Endodermal cell (in vitro differentiated cells): ENCODE results near the gene ALOX5. TPM values are rescaled to one million over a fixed set of nuclear protein-coding genes. Genes with fewer than 3 reads are reported as not detected.
"Not testable (repeated sequence)": the region's sequence is repeated elsewhere in the genome, so short reads cannot be mapped to it uniquely, and the experiment has no call there.

ENCODE experiments used
- DNase-seq: peaks from one replicate; pipeline ENCODE4 v3.0.0-alpha.2; 2017
- H3K27ac ChIP-seq: 2 replicates; pipeline ENCODE4 v1.5.1; 2013; ENCODE audit warnings: mild to moderate bottlenecking, low read depth, low read length, moderate library complexity
- H3K27me3 ChIP-seq: 2 replicates; pipeline ENCODE4 v1.6.1; 2013; ENCODE audit warnings: mild to moderate bottlenecking, low read length, moderate library complexity; ENCODE audit not compliant: insufficient read depth, control insufficient read depth, poor library complexity, severe bottlenecking
- H3K36me3 ChIP-seq: 2 replicates; pipeline ENCODE4 v1.7.0; 2013; ENCODE audit warnings: mild to moderate bottlenecking, low read length, moderate library complexity; ENCODE audit not compliant: control insufficient read depth, insufficient read depth
- H3K4me1 ChIP-seq: one replicate; pipeline ENCODE4 v1.7.0; 2013; ENCODE audit warnings: low read length; ENCODE audit not compliant: control insufficient read depth, insufficient read depth
- H3K4me3 ChIP-seq: 2 replicates; pipeline ENCODE4 v1.5.1; 2013; ENCODE audit warnings: mild to moderate bottlenecking, low read length, moderate library complexity
- H3K9ac ChIP-seq: 2 replicates; pipeline ENCODE4 v1.6.1; 2013; ENCODE audit warnings: mild to moderate bottlenecking, low read length, moderate library complexity; ENCODE audit not compliant: poor library complexity, severe bottlenecking; ENCODE audit errors: extremely low read depth
- H3K9me3 ChIP-seq: 2 replicates; pipeline ENCODE4 v1.6.1; 2013; ENCODE audit warnings: mild to moderate bottlenecking, low read length, moderate library complexity; ENCODE audit not compliant: control insufficient read depth
- H3K27ac Mint-ChIP-seq: 2 replicates; pipeline ENCODE4 v1.8.0; 2020; ENCODE audit warnings: mixed read lengths
- H3K27me3 Mint-ChIP-seq: 2 replicates; pipeline ENCODE4 v1.8.0; 2021; ENCODE audit warnings: mild to moderate bottlenecking, mixed read lengths; ENCODE audit not compliant: insufficient read depth
- H3K36me3 Mint-ChIP-seq: 2 replicates; pipeline ENCODE4 v1.8.0; 2020; ENCODE audit warnings: low read depth, mixed read lengths
- H3K4me1 Mint-ChIP-seq: 2 replicates; pipeline ENCODE4 v1.8.0; 2020; ENCODE audit warnings: mixed read lengths
- H3K4me3 Mint-ChIP-seq: 2 replicates; pipeline ENCODE4 v1.8.0; 2020; ENCODE audit warnings: mild to moderate bottlenecking, moderate library complexity, mixed read lengths
- H3K9me3 Mint-ChIP-seq: 2 replicates; pipeline ENCODE4 v1.8.0; 2020; ENCODE audit warnings: mild to moderate bottlenecking, mixed read lengths
- WGBS, 2 experiments: methylation state at CpG; one replicate each; pipeline versions ENCODE4 v1.1.5 to v1.1.7; 2013; ENCODE audit warnings: missing lambda C conversion rate in 2 of 2, mixed read lengths in 1 of 2; ENCODE audit not compliant: insufficient coverage in 1 of 2, insufficient read length in 1 of 2; 5-methylcytosine and 5-hydroxymethylcytosine counted together
- total RNA-seq, 2 donors: library from RNA; stranded (reverse); fragmentation: NEBNext Ultra II Directional in 1 of 2; extraction: Animal tissue kit (Norgen Biotek cat#: 25700) in 1 of 2; gene quantifications; 2 replicates in 1 of 2; 3 replicates in 1 of 2; pipeline ENCODE4 v1.2.1, GENCODE V29; 2021
- TF ChIP-seq, protein P1 (sequence below): fragments of 200-600 bp; sonication (generic); conservative IDR thresholded peaks from 2 replicates; pipeline ENCODE4 v1.5.0; 2021; ENCODE audit warnings: antibody characterized with exemption, mild to moderate bottlenecking

Gene ALOX5
- total RNA-seq, 2 donors from 2014 or later, result 0.31 to 1.1 TPM

DNA sequence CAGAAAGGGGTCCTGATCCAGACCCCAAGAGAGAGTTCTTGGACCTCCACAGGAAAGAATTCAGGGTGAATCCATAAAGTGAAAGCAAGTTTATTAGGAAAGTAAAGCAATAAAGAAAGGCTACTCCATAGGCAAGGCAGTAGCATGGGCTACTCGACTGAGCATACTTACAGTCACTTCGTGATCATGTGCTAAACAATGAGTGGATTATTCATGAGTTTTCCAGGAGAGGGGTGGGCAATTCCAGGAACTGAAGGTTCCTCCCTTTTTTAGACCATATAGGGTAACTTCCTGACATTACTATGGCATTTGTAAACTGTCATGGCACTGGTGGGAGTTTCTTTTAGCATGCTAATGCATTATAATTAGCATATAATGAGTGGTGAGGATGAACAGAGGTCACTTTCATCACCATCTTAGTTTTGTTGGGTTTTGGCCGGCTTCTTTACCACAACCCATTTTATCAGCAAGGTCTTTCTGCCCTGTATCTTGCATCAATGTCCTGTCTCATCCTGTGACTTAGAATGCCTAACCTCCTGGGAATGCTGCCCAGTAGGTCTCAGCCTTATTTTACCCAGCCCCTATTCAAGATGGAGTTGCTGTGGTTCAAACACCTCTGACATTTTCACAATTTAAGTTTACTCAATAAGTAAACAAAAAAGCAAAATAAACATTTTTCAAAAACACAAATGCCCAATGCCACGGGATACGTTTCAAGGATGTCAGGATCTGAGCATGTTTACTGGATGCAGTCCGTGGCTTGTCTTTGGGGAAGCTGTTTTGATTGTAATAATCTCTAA, 37.0 kb downstream of the ALOX5 start:
- Mint-ChIP-seq H3K36me3 (peaks cover 3% of the 10 kb centered on the region), H3K4me3 (no peak overlapping the region), H3K27me3 (peaks cover 7% of the 10 kb centered on the region), H3K27ac (no peak overlapping the region), H3K4me1 (peaks cover 27% of the 10 kb centered on the region), H3K9me3 (peaks cover 3% of the 10 kb centered on the region)
- H3K36me3 ChIP-seq, result no peaks in the 10 kb centered on the region
- DNase-seq, result no peak
- TF ChIP-seq, protein P1, sequence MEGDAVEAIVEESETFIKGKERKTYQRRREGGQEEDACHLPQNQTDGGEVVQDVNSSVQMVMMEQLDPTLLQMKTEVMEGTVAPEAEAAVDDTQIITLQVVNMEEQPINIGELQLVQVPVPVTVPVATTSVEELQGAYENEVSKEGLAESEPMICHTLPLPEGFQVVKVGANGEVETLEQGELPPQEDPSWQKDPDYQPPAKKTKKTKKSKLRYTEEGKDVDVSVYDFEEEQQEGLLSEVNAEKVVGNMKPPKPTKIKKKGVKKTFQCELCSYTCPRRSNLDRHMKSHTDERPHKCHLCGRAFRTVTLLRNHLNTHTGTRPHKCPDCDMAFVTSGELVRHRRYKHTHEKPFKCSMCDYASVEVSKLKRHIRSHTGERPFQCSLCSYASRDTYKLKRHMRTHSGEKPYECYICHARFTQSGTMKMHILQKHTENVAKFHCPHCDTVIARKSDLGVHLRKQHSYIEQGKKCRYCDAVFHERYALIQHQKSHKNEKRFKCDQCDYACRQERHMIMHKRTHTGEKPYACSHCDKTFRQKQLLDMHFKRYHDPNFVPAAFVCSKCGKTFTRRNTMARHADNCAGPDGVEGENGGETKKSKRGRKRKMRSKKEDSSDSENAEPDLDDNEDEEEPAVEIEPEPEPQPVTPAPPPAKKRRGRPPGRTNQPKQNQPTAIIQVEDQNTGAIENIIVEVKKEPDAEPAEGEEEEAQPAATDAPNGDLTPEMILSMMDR, result no peak
- H3K4me3 ChIP-seq, result no peak overlapping the region
- H3K9me3 ChIP-seq, result peaks cover 21% of the 10 kb centered on the region
- 83 to 85% methylated on average over 6 of the region's 6 CpGs for WGBS, 2 experiments
- no peak overlapping the region for H3K9ac ChIP-seq
- H3K4me1 ChIP-seq, result no peaks in the 10 kb centered on the region
- H3K27ac ChIP-seq, result no peak overlapping the region
- no peaks in the 10 kb centered on the region for H3K27me3 ChIP-seq

DNA sequence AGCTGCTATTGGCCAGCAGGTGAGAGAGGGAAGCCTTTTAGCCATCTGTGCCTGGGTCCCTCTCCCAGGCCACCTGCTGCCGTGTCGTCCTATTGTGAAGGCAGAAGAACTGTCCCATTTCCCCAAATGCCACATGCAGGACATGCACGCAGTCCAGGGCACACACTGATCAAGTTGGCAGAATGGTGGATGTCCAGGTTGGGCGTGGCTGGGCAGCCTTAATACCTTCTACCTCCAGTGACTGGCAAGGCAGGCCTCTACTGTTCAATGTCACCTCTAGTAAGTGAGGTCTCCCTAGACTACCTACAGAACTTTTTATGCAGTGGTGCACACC, 37.6 kb downstream of the ALOX5 start:
- H3K36me3 Mint-ChIP-seq, result peaks cover 3% of the 10 kb centered on the region
- WGBS, 2 experiments, result 87 to 93% methylated on average over 4 of the region's 4 CpGs
- peaks cover 5% of the 10 kb centered on the region for H3K9me3 Mint-ChIP-seq
- DNase-seq, result no peak
- Histone ChIP-seq H3K36me3 (no peaks in the 10 kb centered on the region), H3K27me3 (no peaks in the 10 kb centered on the region), H3K4me1 (no peaks in the 10 kb centered on the region), H3K4me3 (no peak overlapping the region), H3K9me3 (peaks cover 21% of the 10 kb centered on the region), H3K9ac (no peak overlapping the region), H3K27ac (no peak overlapping the region)
- peaks cover 9% of the 10 kb centered on the region for H3K27me3 Mint-ChIP-seq
- TF ChIP-seq, protein P1, result no peak
- H3K4me3 Mint-ChIP-seq, result no peak overlapping the region
- peaks cover 27% of the 10 kb centered on the region for H3K4me1 Mint-ChIP-seq
- no peak overlapping the region for H3K27ac Mint-ChIP-seq

GRCh38 chr10:45415062-45415461, 41.0 kb downstream of the ALOX5 start:
- not testable (repeated sequence) for H3K27me3 ChIP-seq, H3K36me3 ChIP-seq, H3K27ac Mint-ChIP-seq, H3K4me3 ChIP-seq, H3K9ac ChIP-seq, H3K36me3 Mint-ChIP-seq, H3K4me1 ChIP-seq, H3K27ac ChIP-seq, H3K4me1 Mint-ChIP-seq, H3K9me3 Mint-ChIP-seq, DNase-seq, H3K9me3 ChIP-seq, H3K4me3 Mint-ChIP-seq
- WGBS, 2 experiments, result 98% methylated on average over 3 of the region's 5 CpGs; no CpG with 5 or more reads in 1 of the 2 experiments
- H3K27me3 Mint-ChIP-seq, result peaks cover 20% of the 10 kb centered on the region
